CD4-positive, alpha-beta T cell treated with Interferon gamma for 1 hour (primary cell): ENCODE data around the gene CD244.
"Not testable (repeated sequence)": the region's sequence is repeated elsewhere in the genome, so short reads cannot be mapped to it uniquely, and the experiment has no call there.

ENCODE experiments used
- DNase-seq: peaks from one replicate; pipeline ENCODE4 v3.0.0-alpha.2; 2020

CD244 gene

DNA sequence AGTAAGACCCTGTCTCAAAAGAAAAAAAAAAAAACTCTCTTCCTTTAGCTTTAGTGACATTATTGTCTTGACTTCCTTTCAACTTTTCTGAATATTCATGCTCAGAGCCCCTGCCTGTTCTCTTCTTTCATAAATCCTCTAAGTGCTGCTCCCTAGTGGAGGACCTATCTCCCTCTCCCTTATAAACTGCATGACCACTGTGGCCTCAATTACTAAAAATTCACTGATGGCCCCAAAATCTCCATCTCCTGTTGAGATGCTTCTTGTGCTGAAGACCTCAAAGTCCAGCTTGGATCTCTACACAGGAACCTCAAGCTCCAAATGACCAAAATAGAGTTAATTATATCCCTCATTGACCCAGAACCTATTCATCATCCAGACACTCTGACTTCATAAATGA is 14.5 kb upstream of the CD244 start:
- DNase-seq, result no peak

DNA sequence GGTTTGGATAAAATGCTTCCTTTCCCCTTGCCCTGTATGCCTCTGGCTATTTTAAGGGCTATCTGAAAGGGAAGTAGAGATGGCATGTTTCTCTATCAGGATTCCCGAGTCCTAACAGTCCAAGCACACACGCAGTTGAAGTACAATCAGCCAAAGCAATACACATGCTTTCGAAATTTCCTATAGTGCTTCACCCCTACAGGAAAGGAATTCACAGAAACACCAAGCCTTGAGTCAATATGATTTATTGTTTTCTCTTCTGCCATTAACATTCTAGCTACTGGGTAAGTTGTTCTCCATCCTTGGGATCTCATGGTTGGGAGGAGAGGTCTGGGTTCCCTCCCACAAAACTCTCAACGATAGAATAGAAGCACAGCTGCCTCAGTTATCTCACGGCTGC is 13.6 kb upstream of the CD244 start:
- no peak for DNase-seq

DNA sequence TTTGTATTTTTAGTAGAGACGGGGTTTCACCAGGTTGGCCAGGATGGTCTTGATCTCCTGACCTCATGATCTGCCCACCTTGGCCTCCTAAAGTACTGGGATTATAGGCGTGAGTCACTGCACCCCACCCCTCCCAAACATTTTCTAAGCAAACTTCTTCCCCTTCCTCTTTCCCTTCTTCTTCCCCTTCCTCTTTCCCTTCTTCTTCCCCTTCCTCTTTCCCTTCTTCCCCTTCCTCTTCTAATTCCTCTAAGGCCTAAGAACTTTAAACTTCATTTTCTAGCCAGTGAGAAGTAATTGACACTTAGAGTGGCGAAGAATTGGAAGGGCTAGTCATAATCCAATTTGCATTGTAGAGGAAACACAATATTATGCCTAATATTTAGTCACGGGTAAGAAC is 12.9 kb upstream of the CD244 start:
- DNase-seq, result not testable (repeated sequence)

DNA sequence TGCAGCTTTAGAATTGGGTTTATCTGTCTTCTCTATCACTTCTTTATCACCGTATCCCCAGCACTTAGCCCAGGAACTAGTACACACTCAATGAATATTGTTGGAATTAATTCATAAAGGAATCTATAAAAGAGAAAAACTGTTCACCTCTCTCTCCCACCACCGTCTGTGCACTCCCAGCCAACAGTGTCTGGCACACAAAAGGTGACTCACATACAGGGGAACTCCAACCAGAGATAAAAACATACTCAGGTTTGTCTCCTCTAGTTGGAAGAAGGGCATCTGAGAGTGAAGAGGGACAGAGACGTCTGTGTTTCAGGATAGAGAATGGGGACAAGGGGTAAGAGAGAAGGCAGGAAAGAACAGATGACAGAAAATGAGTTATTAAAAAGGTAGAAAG is 12.2 kb upstream of the CD244 start:
- DNase-seq, result no peak

DNA sequence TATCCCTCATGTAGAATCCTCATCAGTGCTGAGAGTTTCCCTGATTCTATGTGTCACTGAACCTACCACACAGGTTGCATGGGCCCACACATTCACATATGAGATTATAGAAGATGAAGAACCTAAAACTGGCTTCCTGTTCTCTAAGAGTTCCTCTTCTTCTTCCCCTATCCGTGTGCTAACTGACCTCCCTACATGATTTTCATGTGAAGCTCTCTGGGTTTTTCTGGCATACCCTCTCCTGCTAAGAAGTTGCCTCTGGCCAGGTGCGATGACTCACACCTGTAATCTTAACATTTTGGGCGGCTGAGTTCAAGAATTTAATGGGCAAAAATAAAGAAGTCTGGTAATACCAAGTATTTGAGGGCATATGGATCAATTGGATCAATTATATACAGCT is 5.5 kb upstream of the CD244 start:
- no peak for DNase-seq

DNA sequence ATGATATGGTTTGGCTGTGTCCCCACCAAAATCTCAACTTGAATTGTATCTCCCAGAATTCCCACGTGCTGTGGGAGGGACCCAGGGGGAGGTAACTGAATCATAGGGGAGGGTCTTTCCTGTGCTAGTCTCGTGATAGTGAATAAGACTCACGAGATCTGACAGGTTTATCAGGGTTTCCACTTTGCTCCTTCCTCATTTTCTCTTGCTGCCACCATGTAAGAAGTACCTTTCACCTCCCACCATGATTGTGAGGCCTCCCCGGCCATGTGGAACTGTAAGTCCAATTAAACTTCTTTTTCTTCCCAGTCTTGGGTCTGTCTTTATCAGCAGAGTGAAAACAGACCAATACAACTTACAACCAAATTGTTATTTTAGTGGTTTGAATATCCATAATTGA is 5.0 kb upstream of the CD244 start:
- DNase-seq, result not testable (repeated sequence)

DNA sequence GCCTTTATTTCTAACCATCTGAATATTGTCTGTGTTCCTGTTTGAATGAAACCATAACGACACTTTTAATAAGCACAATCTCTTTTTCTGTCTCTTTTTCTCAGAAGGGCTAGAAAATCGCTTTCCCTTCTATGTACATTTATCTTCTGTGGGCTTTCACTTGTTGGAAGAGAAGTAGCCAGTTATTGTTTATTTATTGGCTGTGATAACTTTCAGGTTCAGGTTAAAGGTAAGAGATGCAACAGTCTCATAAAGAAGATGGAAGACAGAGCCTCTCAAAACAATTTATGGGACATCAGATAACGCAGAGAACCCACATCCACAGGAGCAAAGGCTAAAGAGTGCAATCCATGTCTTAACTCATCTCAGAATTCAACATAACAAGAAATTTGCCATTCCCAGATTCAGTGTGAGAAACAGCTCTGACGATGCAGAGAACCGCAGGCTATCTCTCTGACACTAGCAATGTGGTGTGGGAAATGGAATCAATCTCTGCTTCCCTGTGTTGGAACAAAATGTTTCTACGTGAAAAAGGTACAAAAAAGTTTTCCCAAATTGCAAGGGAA is 4.1 kb upstream of the CD244 start:
- DNase-seq, result no peak

DNA sequence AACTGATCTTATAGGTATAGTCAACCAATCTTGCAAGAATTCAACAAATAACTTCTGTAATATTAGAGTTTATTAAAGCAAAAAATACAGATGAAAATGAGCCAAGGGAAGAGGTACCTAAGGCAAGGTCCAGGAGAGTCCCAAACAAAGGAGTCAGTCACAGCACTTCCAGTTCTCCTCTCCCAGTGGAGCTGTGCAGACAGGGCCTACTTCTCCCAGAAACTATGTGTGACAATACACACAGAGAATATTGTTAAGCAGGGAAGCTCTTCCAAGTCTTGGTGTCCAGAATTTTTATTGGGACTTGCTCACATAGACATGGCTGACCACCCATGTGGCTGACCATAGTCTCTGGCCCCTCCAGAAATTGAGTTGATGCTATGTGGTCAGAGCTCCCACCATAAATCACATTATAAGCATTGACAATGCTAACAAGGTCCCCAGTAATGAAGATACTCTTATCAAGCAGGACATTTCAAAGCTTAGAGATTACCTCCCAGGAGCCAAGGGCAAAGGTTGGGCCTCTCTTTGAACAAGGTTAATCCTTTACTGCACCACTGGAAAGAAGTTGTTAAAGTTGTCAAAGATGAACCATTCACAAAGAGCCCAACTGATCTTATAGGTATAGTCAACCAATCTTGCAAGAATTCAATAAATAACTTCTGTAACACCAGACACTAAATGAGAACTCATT is 3.5 kb upstream of the CD244 start:
- no peak for DNase-seq

DNA sequence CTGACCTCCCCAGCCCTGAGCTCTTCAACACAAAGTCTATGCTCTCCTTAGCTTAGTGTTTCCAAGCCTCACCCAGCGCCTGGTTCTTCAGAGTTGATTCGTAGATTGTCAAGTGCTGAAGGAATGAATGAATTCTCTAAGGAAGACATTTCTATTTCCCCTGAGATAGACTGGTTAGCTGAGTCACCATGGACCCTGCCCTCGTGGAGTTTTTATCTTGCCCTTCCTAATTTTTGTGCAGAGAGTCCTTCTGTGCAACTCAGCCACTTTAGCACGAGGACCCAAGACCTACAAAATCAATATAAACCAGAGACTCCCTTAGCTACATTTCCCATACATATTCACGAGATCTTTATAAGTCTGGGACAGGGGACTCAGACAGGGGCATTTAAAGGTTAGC is 2.6 kb upstream of the CD244 start:
- DNase-seq, result no peak

DNA sequence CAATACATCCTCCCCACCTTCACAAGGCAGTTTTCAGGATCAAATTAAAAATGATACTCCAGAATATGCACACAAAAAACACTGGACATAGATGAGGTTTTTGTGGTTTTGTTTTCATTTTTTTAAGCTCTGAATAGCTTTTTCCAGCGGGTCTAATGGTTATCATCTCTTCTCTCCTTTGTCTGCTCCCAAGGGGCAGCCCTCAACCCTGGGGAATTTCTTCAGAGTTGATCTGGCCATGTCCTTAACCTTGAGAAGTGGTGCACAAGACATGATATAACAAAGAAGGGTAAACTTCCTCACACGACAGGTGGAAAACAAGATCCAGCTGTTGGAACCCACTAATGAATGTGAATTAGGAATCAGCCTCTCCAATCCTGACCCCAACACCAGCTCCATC is 1.5 kb upstream of the CD244 start:
- DNase-seq, result no peak

DNA sequence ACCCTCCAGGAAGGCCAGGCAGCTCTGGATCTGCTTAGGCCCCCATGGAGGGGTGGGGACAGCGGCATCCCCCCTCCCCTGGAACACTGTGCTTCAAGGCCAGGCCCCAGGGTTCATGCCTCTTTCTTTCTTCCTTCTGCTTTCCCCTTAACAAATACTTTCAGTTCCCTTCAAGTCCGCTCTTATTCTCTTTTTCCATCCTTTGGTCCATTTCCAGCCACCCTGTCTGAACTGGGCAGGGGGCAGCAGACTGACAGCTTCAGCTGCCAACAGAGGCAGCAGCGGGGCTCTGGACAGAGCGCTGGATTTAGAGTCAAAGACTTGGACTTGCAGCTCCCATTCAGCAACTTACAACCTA is 1.1 kb upstream of the CD244 start:
- no peak for DNase-seq

DNA sequence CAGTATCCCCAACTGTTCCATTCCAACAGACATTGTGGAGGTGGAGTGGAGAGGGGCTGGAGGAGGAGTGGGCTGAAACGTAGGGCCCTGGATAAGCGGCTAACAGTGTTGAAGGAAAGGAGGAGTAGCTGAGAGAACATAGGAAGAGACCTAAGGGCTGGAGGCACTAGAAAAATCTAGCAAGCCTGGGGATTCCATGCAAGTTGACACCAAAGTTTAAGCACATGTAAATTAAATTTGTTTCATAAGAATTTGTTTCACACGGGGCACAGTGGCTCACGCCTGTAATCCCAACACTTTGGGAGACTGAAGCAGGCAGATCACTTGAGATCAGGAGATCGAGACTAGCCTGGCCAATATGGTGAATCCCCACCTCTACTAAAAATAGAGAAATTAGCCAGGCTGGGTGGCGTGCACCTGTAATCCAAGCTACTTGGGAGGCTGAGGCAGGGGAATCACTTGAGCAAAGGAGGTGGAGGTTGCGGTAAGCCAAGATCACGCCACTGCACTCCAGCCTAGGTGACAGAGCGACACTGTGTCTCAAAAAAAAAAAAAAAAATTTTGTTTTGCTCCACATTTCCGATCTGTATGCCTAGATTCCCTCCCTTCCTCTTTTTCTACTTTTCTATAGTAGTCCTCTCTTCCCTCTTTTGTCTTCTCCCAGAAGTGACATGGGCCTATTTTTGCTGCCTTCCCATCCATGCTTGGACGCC is 530 bp upstream of the CD244 start:
- no peak for DNase-seq

DNA sequence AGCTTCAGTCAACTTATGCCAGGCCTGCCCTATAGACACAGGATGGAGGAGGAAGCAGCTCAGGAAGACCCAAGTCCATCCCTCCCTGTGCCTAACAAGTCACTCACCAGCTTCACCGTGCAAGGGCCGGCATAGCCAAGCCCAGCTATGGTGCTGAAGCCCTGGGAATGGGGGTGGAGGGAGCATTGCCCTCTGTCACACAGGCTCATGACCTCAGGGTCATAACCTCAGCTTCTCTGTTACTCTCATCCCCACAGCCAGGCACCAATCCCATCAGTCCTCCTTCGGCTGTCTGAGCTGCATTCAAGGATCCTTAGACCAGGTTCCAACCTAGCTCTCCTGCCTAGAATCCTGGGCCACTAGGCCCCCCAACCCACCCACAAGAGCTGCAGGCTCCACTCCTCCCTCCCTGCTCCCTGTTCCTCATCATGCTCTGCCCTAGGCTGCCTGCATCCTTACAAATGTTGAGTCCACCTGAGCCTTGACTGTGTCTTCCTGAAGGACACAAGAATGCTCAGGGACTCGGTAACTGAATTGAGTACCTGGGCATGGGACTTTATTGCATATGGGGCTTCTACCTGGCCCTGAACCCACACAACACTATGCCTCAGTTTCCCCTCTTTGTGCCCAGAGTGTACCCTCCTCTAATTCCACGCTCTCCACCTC is 1.7 kb downstream of the CD244 start:
- DNase-seq, result no peak

DNA sequence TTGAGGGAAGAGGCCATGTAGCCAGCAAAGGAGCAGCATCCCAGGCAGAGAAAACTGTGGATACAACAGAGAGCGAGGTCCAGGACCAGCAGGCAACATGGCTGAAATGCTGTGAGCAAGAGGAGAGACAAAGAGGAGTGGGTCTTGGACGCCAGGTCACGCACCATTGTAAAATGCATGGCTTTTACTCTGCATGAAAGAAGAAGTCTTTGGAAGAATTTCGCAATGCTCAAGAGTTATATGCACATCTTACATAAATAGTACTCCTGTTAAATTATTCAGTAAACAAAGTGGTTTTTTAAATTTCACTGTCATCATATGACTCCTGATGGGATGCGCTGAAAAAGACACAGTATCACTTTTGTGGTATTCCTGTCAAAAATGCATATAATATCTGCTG is 3.5 kb downstream of the CD244 start:
- DNase-seq, result no peak

DNA sequence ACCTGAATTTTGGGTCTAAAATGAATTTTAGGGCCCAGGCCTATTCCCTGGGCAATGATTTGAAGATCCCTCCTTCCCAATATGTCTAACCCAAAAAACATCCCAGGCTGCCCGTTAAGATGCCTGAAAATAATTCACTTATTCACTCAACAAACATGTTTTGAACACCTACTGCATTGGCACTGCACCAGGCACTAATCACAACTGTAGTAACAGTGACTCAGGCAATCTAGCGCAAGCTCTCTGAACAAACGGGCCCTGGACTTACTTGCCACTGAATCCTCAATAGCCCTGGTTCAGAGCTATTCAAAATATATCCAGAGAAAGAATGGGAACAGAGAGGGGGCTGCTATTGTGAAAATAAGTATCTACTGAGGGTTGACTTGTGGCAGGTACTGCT is 4.2 kb downstream of the CD244 start:
- no peak for DNase-seq

DNA sequence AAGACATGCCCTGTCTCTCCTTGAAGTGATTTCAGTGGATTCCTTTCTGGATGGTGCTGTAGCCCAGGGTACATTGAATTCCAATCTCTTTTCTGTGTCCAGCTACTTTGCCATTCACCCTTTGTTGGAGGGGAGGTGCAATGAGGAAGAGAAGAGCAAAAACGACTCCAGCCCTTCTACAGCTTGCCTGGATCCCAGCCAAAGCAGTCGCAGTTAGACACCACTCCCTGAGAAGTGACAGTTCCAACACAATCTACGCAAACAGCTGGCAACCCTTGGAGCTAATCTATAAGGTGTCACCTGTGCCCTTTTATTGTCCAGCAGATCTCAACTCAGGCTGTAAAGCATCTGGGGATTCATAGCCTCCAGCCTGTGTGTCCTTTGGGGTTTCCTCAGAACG is 4.6 kb downstream of the CD244 start:
- DNase-seq, result no peak

DNA sequence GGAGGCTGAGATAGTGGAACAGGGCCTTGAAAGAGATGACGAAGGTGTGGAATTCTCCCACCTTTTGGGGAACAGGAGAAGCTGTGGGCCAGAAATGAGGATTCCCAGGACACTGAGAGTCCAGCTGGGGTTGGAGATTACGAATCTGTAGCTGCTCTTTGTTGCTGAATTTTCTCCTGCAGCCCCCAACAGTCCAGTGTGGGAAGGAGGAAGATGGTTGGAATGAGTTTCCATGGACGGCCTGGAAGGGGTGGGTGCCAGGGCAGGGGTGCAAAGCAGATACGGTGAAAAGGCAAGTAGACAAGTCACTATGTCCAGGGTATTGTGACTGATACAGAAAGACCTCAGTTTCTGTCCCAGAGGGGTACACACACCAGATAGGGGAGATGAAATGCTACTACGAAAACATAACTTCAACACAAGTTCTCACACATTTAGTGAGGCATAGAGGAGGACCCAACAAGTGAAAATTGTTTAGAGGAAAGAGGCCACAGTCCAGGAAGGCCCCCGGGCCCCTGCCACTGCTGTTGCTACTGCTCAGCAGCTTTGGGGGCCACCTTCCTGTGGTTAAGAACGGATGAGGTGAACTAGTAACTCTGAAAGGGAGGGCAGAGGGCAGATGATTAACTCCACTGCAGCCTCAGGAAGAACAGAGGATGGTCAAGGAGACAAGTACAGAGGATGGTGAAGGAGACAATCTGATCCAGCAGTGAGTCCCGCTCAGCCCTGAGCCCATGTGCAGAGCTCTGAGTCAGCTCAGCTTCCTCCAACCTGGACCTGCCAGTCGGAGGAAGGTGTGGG is 7.3 kb downstream of the CD244 start:
- DNase-seq, result no peak

DNA sequence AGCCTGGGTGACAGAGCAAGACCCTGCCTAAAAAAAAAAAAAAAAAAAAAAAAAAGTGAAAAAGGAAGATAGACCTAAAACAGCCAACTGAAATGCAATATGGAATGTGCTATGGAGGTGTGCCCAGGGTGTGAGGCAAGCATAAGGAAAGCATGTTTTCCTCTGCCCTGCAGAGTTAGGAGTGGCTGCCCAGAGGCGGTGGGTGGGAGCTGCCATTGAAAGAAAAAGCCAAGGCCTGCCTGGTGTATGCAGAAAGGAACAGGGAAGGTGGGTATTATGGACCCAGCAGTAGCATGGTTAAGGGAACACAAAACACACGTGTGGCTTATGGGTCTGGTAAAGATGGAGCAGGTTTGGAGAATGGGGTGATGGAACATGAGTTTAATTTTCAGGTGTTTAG is 8.9 kb downstream of the CD244 start:
- DNase-seq, result no peak

DNA sequence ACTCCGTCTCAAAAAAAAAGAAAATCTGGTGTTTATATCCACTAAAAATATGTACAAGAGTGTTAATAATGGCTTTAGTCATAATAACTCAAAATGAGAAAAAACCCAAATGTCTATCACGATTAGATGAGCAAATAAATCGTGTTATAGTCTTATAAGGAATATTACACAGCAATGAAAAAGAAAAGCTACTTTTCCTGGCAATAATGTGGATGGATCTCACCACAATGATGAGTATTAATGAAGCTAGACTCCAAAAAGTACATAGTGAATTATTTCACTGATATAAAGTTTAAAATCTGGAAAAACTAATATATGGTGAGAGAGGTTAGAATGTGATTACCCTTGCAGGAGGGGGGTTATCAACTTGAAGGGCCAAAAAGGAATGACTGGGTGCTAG is 9.7 kb downstream of the CD244 start:
- DNase-seq, result no peak

DNA sequence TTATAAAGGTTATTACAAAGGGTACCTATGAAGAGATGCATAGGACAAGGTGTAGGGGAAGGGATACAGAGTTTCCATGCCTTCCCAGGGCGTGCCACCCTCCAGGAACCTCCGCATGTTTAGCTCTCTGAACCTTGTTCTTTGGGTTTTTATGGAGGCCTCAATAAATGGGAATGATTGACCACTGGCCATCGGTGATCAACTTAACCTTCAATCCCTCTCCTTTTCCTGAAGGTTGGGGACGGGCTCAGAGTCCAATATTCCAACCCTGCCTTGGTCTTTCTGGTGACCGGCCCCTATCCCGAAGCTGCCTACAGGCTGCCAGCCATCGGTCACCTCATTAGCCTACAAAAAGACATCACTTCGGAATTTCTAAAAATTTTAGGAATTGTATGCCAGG is 11.7 kb downstream of the CD244 start:
- no peak for DNase-seq

DNA sequence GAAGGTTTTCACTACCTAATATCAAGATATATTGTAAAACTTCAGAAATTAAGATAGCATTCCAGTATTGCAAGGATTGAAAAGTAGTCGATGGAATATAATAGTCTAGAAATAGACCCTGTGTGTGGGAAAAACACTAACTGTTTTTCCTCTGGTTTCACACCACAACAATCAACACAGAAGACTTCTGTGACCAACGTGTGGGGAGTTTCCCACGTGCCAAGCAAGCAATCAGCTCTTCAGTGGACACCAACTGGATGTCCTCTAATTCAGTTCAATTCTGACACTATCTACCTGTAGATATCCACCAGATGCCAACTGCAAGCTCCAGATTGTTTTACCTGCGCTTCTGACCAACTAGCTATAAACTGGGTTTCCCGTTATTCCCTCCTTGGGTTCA is 12.1 kb downstream of the CD244 start:
- no peak for DNase-seq

DNA sequence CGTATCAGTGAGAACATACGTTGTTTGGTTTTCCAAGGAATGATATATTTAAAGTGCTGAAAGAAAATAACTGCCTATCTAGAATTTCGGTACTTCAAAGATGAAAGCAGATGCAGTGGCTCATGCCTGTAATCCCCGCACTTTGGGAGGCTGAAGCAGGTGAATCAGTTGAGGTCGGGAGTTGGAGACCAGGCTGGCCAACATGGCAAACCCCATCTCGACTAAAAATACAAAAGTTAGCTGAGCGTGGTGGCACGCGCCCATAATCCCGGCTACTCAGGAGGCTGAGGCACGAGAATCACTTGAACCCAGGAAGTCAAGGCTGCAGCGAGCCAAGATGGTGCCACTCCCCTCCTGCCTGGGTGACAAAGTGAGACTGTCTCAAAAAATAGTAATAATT is 16.4 kb downstream of the CD244 start:
- DNase-seq, result no peak
